Ramos (cell line): Measurements from ENCODE around the gene HIRIP3.

Experiments
- in situ Hi-C: fragments of 300-500 bp; cut with MboI; formaldehyde crosslinking; loops from one replicate; pipeline ENCODE4 v1.14.3; 2022; ENCODE audit warnings: low sequenced_read_pairs; ENCODE audit not compliant: unreplicated experiment

HIRIP3 gene

DNA sequence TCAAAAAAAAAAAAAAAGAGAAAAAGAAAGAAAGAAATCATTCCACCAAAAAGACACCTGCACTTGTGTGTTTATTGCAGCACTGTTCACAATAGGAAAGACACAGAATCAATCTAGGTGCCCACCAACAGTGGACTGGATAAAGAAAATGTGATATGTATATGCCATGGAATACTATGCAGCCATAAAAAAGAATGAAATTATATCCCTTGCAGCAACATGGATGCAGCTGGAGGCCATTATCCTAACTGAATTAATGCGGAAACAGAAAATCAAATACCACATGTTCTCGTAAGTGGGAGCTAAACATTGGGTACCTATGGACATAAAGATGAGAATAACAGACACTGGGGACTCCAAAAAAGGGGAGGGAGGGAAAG is 21.9 kb upstream of the HIRIP3 start:
- in situ Hi-C loops: loop anchor here (25.0 kb wide), 1 partner anchor 180 kb away; no protein-coding TSS in a partner anchor

DNA sequence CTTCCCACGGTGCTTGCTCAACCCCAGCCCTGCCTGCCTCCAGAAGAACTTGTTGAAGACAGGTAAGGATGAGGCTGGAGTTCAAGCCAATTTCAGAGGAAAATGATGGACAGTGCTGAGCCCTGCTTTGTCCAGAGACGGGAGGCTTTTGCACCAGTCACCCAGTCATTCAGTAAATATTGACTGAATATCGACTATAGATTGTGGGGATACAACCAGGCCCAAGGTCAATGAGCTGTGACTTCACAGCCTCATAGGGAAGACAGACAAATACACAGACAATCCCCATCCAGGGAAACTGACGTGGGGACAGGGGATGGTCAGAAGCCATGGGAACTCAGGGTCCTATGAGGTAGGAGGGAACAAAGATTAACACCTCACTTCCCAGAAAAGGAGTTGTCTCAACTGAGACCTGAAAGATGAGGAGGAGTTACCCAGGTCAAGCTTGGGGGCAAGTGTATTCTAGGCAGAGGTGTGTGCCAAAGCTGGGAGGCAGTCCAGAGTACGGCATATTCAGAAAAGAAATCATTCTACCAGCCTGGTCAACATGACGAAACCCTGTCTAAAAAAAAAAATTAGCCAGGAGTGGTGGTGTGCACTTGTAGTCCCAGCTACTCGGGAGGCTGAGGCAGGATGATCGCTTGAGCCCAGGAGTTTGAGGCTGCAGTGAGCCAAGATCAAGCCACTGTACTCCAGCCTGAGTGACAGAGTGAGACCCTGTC is 21.3 kb upstream of the HIRIP3 start:
- in situ Hi-C loops: loop anchor here (25.0 kb wide), 1 partner anchor 179 kb away; no protein-coding TSS in a partner anchor

GRCh38 chr16:30015450-30015849 is 20.0 kb upstream of the HIRIP3 start:
- in situ Hi-C loops: loop anchor here (25.0 kb wide), 1 partner anchor 178 kb away; no protein-coding TSS in a partner anchor

DNA sequence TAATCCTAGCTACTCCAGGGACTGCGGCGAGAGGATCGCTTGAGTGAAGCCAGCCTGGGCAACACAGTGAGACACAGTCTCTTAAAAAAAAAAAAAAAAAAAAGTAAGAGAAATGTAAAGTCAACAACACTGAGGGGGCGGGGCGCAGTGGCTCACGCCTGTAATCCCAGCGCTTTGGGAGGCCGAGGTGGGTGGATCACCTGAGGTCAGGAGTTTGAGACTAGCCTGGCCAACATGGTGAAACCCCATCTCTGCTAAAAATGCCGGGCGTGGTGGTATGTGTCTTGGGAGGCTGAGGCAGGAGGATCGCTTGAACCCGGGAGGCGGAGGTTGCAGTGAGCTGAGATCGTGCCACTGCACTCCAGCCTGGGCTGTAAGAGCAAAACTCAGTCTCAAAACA is 17.2 kb upstream of the HIRIP3 start:
- in situ Hi-C loops: loop anchor here (25.0 kb wide), 1 partner anchor 175 kb away; no protein-coding TSS in a partner anchor

DNA sequence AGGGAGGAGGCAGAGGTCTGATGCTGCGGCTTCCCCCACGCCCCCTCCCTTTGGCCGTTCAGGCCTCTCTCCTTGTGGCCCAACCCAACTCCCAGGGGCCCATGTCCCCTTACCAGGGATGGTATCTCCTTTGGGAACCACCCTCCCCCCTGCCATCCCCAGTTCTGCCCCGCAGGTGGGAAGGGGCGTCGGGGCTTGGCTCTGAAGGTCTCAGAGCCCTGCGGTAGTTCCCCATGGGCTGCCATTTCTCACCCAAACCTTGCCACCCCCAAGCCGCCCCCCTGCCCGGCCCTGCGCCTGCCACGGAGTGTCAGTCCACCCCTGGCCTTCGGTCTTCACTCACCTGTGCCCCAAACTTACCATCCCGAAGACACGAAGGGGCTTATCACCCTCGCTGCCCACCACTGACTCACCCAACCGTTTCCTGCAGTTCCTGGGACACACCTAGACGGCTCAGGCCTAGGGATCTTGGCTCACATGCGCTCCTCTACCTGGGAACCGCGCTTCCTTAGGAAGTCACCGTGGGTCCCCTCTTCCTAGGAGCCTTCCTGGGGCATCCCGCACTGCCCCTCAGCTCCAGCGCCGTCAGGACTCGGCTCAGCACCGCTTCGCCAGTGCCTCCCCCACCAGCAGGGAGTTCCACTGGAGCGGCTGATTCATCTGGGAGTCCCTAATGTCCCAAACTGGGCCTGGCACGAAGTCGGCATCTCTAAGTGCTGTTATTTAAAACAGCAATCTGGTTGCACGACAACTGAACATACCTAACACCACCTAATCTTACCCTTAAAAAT is 16.5 kb upstream of the HIRIP3 start:
- in situ Hi-C loops: loop anchor here (25.0 kb wide), 1 partner anchor 175 kb away; no protein-coding TSS in a partner anchor

- in situ Hi-C loops: loop anchor here (25.0 kb wide), 1 partner anchor 174 kb away; no protein-coding TSS in a partner anchor
These were observed 15.7 kb upstream of the HIRIP3 start, which contains the start of gene DOC2A for GRCh38 chr16:30010844-30011713. DOC2A (minus strand) TSS chr16:30011027; CDS start chr16:30010222, 805 bp downstream.

GRCh38 chr16:30009990-30010843 is 14.8 kb upstream of the HIRIP3 start:
- in situ Hi-C loops: loop anchor here (25.0 kb wide), 1 partner anchor 173 kb away; no protein-coding TSS in a partner anchor

GRCh38 chr16:30009085-30009862 is 13.9 kb upstream of the HIRIP3 start:
- in situ Hi-C loops: loop anchor here (25.0 kb wide), 1 partner anchor 172 kb away; no protein-coding TSS in a partner anchor

GRCh38 chr16:30007378-30007895 is 12.0 kb upstream of the HIRIP3 start:
- in situ Hi-C loops: loop anchor here (25.0 kb wide), 1 partner anchor 170 kb away; no protein-coding TSS in a partner anchor

GRCh38 chr16:30006659-30007377 is 11.4 kb upstream of the HIRIP3 start:
- in situ Hi-C loops: loop anchor here (25.0 kb wide), 1 partner anchor 170 kb away; no protein-coding TSS in a partner anchor

DNA sequence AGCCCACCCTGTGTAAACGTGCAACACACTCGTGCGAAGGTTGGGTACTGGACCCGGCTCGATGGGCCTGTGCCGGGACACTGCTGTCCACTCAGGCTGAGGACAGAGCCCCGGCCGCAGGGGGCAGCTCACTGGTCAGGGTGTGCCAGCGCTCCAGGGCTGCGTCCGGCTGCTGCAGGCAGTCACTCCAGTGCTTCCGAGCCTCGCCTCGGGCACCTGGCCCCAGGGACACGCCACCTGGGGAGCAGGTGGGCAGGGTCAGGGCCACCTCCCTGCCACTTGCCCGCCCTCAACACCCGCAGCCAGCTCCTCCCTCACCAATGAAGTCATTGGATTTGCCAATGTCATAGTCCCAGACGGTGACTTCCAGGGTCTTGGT is 10.7 kb upstream of the HIRIP3 start:
- in situ Hi-C loops: loop anchor here (25.0 kb wide), 1 partner anchor 169 kb away; no protein-coding TSS in a partner anchor

GRCh38 chr16:30005341-30006094 is 10.1 kb upstream of the HIRIP3 start:
- in situ Hi-C loops: loop anchor here (25.0 kb wide), 1 partner anchor 168 kb away; no protein-coding TSS in a partner anchor

DNA sequence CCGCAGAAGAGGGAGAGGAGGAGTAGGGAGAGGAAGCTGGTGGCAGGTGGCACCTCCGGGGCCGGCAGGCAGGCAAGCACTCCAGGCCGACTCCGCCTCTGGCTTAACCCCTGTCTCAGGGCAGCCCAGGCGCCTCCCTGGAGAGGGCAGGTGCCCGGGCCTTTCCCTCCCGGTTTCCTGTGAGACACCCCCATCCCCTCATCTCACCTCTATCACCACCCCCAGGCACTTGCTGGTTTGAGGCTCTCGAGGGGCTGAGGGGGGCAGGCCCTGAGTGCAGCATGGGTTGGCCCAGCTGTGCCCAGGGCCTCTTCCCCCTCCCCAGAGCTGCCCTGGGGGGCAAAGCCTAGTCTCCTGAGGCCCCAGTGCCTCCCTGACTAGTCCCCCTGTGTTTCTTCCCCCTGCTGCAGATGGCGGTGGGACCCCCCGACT is 9.4 kb upstream of the HIRIP3 start:
- in situ Hi-C loops: loop anchor here (25.0 kb wide), 1 partner anchor 168 kb away; no protein-coding TSS in a partner anchor

- in situ Hi-C loops: loop anchor here (25.0 kb wide), 1 partner anchor 167 kb away; no protein-coding TSS in a partner anchor
These were observed 9.0 kb upstream of the HIRIP3 start for GRCh38 chr16:30004424-30004776.

GRCh38 chr16:30003670-30004423 is 8.4 kb upstream of the HIRIP3 start:
- in situ Hi-C loops: loop anchor here (25.0 kb wide), 1 partner anchor 167 kb away; no protein-coding TSS in a partner anchor
